ENCODE data around the gene IL23R.

Gene IL23R

DNA sequence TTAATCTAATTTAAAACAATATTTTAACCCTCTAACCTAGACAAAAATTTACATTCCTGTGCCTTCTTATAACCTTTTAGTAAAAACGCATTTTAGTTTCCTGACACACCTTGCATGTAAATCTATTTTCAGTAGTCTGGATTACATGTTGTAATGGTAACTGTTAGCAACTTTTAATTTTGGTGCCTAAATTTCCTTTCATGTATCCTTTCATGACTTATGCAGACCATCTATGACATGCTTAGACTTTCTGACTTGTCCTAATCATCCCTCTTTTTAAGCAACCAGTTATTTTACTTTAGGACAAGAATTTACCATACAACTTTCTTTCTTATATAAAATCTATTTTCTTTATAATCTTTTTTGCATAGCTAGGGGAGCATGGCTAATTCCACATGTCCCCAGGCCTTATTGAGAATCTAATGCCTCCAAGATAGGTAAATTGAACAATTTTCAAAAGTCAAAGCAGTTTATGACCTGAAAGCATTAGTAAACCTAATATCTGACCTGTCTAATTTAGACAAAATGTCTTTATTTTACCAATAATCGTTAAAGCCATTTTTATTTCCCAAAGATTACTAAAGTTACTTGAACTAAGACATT is 83.9 kb downstream of the IL23R start:
- no peak for DNase-seq

DNA sequence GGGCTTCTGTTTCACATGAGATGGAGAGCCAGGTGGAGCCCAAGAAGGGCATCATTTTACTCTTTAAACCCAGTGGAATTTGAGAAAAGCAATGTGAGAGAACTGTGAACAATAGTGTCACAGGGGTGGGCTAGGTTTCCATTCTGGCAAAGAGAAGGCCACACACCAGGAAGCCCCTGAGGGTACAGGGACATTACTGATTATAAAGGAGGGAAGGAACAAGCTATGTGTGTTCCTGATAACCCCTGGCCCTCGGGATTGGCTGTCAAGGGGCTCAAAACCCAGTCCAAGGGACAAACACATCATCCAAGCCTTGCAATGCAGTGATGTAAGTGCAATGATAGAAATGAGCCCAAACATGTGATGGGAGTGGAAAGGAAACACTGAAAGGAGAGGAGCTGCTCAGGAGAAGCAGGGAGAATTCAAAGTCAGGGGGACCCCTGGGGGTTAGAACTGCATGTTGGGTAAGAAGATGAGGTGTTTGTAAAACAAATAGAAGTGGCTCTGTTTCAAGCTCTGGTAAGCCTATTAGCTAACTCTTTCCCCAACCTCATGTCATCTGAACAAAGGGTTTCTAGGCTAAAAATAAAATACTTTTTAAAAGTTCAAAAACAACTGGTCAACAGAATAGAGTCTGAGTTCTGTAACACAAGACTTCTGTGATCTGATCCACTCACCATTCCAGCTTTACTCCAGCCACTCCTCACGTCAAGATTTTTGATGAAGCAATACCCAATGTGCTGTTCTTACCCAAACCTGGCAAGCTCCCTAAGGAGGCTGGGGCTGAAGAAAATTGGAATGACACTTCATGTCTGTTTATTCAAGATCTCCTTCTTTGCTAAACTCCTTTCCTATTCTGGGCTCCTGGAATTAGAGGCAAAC is 90.3 kb downstream of the IL23R start:
- no peak for DNase-seq

DNA sequence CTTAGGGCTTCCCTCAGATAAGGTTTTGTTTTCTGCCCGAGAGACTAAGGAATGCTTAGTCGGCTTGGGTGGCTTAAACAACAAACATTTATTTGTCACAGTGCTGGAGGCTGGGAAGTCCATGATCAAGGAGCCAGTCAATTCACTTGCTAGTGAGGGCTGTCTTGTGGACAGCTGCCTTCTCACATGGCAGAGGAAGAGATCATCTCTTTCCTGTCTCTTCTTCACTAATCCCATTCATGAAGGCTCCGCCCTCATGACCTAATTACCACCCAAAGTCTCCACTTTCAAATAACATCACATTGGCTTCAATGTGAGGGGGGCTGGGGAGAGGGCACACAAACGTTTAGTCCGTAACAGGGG is 90.9 kb downstream of the IL23R start:
- DNase-seq = no peak

DNA sequence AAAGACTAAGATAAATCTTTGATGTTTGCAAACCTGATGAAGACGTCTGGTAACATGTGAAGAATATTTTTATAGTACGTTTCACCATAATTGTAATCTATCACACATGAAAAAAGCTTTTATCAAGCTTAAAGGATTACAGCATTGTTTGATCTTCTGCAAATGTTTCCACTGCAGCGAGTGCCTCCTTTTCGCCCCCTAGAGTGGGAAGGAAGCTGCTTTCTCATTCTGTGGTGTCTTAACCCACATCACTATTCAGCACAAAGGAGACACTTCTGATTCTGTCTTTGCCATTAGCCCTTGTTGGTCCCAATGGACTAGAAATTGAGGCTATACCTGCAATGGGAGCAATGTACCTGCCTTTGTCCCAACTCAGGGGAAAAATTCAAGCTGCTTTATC is 95.4 kb downstream of the IL23R start:
- no peak for DNase-seq

DNA sequence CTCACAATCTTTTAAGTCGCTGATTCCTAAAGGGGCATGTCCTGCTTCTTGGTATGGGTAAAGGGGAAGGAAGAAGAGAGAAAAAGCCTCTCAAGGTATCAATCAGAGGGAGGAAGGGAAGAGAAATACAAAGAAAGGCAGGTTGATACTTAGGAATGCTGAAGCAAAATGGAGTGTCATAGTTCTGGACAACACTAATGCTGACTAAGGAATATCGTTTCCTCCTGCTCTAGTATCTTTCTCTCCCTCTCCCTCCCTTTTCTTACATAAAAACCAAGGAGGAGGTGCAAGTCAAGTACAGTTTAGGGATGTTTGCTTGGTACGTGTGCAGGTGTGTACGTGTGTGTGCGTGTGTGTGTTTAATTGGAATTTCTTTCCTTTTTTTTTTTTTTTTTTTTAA is 96.5 kb downstream of the IL23R start:
- no peak for DNase-seq

DNA sequence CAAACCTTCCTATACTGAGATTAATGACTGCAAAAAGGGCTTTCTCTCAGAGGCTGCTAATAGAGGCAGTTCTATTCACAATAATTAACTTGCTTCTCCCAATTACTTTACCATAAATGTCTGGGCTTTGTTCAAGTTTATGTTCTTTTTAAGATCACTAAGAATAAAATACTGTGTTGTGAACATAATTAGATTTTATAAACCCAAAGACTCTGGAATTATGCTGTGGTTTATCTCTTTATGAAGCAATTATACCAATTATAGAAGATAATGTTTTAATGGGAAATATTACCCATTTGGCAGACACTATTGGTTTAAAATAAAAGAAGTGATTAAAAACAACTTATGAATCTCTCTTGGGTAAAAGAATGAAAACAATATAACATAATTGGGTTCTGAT is 97.9 kb downstream of the IL23R start:
- DNase-seq = no peak

DNA sequence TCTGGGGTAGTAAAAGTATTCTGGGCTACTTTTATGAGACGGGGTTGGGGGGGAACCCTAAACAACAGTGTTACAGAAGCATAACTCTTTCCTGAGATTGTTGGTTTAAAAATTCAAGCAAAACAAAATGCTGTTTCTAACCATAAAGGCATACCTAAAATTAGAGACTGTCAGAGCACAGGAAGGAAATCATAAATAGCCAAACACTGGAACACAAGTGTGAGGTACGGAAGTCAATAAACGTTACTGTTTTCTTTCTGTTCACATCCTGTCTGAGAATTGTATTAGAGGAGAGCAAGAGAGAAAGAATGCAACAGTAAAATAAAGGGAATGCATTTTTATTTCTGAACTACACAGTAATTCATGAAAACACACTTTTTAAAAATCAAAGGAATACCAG is 98.6 kb downstream of the IL23R start:
- no peak for DNase-seq

DNA sequence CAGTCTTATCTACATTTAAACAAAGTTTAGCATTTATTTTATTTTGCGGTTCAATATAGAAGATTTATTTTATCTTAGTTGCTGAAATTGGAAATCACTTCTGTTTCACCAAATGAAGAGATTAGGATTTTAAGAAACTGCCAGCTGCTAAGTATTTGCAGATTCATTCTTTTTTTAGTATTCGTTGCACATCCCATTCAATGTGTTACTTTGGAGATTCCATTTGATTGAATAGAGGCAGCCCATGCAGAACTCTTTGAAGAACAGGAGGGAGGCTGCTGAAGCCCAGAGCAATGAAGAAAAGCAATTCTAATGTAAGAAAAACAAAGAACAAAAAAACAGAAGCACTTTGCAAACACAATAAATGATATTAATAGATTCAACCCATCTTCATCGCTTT is 102.8 kb downstream of the IL23R start:
- no peak for DNase-seq

DNA sequence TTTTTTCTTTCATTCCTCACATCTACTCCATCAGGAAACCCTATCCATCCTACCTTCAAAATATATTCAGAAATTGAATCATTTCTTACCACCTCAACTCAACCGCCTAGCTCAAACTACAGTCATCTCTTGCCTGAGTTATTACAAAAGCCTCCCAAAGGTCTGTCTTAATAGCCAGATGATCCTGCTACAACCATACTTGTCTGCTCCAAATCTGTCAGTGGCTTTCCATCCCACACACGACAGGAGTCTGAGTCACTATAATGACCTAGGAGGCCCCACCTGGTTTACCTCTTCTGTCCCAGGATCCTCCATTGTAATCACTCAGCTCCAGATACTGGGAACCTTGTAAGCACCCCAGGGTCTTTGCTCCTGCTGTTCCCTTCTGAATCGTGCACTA is 104.3 kb downstream of the IL23R start:
- DNase-seq = no peak

DNA sequence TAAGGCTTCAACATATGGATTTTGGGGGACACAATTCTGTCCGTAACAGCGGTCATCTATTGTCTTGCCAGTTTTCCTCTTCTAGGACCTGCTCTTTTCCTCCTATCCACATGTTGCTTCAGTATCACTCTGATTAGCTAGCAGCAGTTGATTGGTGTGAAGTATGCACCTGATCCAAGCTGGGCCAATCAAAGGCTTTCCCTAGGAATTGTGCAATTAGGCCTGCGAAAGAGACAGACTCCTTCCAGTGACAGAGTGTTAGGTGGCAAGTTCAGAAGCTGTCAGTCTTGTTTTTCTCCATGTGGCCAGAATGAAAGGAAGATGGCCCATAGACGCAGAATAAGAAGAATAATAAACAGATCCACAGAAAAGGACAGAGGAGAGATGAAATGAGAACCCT is 107.3 kb downstream of the IL23R start:
- no peak for DNase-seq

DNA sequence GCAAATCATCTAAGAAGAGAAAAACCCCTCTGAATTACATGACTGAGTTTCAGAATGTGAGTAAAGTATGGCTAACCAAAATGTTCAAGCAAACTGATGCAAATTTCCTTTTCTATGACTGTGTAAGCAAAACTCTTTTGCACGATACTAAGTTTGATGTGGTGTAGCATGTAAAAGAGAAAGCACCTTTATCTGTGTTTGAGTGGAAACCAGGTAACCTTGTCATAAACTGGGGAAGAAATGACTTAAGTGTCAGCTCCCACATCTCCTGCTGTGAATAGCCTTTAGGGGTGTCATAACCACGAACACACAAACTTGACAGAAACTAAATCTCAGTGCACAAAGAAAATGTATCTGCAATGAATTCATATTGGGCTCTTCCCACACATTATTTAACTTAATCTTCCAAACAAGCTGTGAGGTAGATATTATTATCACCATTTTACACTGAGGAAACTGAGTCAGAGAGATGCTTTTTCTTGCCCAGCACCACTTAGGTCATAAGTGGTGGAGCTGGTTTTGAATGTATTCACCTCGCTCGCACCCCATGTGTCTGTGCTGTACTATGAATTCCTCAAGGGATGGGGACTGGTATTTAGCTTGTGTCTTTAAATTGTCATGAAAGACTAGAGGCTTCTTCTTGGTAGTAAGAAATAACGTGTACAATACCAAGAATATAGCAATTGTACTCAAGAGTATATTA is 108.5 kb downstream of the IL23R start:
- no peak for DNase-seq

DNA sequence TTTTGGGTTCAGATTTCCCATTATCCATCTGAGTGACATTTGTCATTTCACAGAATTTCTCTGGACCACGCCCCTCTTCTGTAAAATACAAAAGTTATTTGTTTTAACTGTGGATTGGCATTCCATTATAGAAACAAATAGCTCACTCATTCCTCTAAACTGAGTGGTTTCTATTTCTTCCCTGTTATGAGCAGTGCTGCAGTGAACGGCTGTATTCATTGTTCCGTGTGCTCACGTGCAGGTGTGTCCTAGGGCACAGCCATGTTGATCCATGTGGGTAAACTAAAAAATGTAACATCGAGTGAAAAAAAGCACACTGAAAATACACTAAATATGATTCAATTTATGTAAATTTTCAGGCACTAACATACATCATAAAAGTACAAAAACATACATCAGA is 114.4 kb downstream of the IL23R start:
- DNase-seq = no peak

DNA sequence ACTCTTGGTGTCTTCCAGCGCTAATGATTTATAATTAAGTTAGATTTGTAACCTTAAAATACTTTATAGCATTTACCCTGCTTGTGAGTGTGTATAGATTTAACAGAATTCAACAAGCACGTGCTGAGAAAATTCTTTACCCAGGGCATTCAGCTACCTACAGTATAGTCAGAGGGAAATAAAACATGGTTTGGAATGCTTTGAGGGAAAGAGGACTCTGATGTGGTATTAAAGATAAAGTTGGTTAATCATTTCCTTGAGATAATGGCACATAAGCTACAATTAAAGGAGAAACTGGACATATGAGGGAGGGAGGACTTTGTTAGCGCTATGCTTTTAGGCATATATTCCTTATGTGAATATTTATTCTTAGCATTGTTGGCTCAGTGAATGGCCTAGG is 115.0 kb downstream of the IL23R start:
- no peak for DNase-seq

DNA sequence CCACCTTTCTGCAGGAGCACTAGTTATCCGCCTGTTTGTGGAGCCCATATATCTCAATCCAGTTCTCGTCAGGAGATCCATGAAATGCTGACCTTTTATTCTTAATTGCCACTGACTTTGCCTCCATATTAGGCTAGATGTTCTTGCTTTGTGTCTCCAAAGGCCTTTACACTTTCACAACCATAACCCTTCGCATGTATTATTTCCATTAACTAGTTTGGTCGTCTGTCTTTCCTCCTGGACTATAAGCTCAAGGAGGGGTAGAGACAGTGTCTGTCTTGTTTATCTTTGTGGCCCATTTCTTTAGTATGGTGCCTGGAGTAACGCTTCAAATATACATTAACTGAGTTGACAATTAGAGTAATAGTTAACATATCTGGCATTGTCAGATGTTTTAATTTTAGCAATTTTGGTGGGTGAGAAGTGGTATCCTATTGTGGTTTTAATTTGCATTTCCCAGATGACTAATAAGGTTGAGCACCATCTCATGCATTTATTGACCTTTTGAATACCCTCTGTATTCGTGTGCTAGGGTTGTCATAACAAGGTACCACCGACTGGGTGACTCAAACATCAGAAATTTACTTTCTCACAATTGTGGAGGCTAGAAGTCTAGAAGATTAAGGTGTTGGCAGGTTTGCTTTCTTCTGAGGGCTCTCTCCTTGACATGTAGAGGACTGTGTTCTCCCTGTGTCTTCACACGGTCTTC is 119.7 kb downstream of the IL23R start:
- DNase-seq = no peak

DNA sequence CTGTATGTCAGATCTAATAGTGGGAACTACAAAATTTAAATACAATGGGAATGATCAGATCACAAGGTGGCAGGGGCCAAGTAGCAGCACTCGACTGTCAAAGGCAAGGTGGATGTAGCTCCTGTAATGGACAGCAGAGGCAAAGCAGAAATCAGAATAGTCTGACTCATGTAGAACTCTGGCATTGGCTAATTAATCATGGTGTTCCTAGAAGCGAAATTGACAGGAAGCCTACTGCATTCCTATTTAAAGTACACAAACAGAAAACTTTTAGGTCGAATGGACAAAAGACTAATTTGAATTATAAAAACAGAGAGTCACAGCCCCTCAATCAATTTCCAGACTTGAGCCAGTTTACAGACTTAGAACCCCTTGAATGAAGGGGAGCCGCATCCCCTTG is 124.0 kb downstream of the IL23R start:
- DNase-seq = no peak

DNA sequence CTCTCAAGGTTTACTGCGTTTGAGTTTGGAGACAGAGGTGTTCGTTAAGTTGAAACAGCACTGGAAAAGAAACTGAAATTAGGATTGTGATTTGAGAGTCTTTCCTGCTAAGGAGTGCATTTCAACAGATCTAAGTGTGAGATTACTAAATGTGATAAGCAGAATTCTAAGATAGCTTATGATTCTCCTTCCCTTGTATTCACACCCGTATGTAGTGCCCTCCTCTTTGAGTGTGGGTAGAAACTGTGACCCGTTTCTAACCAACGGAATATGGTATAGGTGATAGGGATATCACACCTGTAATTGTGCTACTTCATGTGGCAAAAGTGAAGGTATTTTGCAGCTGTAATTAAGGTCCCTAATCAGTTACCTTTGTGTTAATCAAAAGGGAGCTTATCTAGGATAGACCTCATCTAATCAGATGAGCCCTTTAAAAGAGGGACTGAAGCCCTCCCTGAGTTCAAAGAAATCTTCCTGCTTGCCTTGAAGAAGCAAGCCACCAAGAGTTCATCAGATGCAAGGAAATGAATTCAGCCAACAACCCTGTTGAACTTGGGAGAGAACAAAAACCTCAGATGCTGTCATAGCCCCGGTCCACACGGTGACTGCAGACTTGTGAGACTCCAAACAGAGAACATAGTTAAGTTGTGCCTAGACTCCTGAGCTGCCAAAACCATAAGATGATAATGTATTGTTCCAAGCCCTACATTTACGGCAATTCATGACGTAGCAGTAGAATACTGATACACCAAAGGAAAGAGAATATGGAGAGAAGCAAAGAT is 128.8 kb downstream of the IL23R start:
- DNase-seq = no peak

DNA sequence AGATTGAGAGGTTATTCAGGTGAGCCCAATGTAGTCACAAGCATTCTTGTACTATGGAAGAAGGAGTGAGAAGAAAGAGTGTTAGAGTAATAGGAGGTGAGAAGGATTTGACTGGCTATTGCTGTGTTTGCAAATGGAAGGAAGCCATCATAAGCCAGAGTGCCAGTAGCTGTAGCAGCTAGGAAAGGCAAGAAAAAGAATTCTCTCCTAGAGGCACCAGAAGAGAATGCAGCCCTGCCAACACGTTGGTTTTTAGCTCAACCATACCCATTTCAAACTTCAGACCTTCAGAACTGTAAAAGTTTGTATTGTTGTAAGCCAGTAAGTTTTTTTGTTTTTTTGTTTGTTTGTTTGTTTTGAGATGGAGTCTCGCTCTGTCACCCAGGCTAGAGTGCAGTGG is 132.5 kb downstream of the IL23R start:
- no peak for DNase-seq

DNA sequence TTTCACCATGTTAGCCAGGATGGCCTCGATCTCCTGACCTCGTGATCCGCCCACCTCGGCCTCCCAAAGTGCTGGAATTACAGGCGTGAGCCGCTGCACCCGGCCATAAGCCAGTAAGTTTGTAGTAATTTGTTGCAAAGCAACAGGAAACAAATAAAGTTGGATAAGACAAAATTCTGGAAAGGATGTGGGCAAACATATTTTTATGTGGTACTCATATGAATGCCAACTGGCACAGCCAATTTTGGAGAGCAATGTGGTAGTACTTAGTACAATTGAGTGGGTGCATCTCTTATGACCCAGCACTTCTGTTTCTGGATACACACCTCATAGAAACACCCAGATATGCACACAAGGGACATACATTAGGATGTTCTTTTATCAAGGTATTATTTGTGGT is 133.0 kb downstream of the IL23R start:
- DNase-seq = no peak

DNA sequence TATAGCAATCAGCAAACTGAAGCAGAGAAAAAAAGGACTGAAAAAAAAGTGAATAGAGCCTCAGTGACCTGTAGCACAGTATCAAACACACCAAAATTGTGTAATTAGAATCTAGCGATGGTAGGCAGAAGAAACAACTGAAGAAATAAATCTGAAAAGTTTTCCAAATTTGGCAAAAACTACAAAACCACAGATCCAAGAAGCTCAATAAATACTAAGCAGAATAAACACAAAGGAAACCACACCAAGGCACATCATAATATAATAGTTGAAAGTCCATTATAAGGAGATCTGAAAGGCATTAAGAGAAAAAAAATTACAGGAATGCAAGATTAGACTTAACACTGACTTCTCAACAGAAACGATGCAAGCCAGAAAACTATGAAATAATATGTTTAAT is 134.3 kb downstream of the IL23R start:
- DNase-seq = no peak

DNA sequence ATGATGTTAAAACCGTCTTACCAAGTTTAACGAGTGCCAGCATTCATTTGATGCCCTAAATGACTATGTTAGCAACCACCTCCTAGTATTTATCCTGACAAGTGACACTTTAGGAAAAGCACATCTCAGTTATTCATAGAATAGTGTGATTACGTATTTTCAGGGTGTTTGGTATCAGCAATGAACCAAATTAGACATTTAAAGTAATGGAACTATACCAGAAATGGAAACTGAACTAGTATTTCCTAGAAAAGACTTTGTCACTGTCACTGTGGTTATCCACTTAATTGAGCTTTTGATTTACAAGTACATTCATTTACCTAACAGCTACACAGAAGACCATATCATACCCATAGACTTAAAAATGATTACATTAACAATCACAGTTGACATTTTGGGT is 137.8 kb downstream of the IL23R start:
- DNase-seq = no peak

DNA sequence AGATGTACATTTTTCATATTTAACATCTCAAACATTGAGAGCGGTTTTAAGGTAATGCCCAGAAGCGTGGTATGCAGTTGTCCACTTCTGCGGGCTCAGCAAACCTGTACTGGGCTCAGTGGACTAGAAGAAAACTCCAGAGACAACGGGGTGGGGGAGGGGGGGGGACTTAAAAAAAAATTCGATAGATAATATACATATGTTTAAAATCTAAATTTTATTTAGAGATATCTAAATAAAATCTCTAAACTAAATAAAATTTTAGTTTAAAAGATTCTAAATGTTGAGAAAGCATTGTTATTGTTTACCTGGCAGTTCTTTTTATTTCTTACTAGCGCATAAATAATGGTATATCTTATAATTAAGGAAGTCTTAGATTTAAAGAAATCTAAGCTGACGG is 140.3 kb downstream of the IL23R start:
- no peak for DNase-seq

DNA sequence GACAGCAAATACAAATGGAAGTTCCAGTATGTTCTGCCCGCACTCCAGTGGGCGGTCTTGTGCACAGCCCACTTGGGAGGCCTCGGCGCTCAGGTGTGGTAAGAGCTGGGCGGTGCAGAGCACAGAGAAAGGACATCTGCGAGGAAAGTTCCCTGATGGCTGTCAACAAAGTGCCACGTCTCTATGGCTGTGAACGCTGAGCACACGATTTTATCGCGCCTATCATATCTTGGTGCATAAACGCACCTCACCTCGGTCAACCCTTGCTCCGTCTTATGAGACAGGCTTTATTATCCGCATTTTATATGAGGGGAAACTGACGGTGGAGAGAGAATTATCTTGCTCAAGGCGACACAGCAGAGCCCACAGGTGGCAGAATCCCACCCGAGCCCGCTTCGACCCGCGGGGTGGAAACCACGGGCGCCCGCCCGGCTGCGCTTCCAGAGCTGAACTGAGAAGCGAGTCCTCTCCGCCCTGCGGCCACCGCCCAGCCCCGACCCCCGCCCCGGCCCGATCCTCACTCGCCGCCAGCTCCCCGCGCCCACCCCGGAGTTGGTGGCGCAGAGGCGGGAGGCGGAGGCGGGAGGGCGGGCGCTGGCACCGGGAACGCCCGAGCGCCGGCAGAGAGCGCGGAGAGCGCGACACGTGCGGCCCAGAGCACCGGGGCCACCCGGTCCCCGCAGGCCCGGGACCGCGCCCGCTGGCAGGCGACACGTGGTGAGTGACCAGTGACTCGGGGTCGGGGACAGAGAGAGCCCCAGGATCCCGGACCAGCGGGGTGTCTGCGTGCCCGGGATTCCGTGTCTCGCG is 141.2 kb downstream of the IL23R start, which contains the start of gene IL12RB2:
IL12RB2 (plus strand) TSS at position 623 of the 810 bp plus-strand sequence. CDS start 12,496 bp downstream, outside the sequence.
- peak; percentile 29 for DNase-seq
